K562 (cell line): ENCODE results near the gene PIGC. TPM values are rescaled to one million over a fixed set of nuclear protein-coding genes. Genes with fewer than 3 reads are reported as not detected.
A peak's percentile ranks its signal among the peaks of the same experiment; 100 is the strongest.

Experiments
- ARID1B ChIP-seq: fragments of 450-650 bp; IDR thresholded peaks from 2 replicates; pipeline ENCODE4 v1.6.1; 2016; ENCODE audit warnings: antibody characterized with exemption, mild to moderate bottlenecking, inconsistent platforms
- CREB3L1 ChIP-seq: fragments of 450-650 bp; IDR thresholded peaks from 2 replicates; pipeline ENCODE4 v1.6.1; 2014; ENCODE audit warnings: low read depth, mild to moderate bottlenecking, moderate library complexity, borderline replicate concordance
- ESRRB ChIP-seq: fragments of 250-450 bp; sonication (Bioruptor Pico); IDR thresholded peaks from 2 replicates; pipeline ENCODE4 v1.5.0; 2020; ENCODE audit warnings: mild to moderate bottlenecking, moderate library complexity, borderline replicate concordance
- GABPB1 ChIP-seq: sonication (generic); formaldehyde crosslinking; IDR thresholded peaks from 2 replicates; pipeline ENCODE4 v1.8.0; 2022; ENCODE audit warnings: mild to moderate bottlenecking, missing genetic modification reagents
- GTF2F1 ChIP-seq: IDR thresholded peaks from 2 replicates; pipeline ENCODE4 v1.6.1; 2011; ENCODE audit warnings: low read depth, low read length, improper control_type of control experiment
- GTF3C2 ChIP-seq: IDR thresholded peaks from 3 replicates; pipeline ENCODE4 v1.6.1; 2011; ENCODE audit warnings: borderline replicate concordance, mild to moderate bottlenecking, moderate library complexity; ENCODE audit not compliant: insufficient read length; ENCODE audit errors: extremely low read depth
- HDAC6 ChIP-seq: IDR thresholded peaks from 2 replicates; pipeline ENCODE4 v1.6.1; 2012; ENCODE audit warnings: low read depth, mild to moderate bottlenecking, control low read depth, inconsistent platforms, low read length, moderate library complexity
- HOXB6 ChIP-seq: fragments of 250-450 bp; sonication (Bioruptor Pico); IDR thresholded peaks from 2 replicates; pipeline ENCODE4 v1.5.1; 2022; ENCODE audit warnings: mild to moderate bottlenecking, borderline replicate concordance
- MXI1 ChIP-seq: IDR thresholded peaks from 2 replicates; pipeline ENCODE4 v1.6.1; 2011; ENCODE audit warnings: low read depth, mild to moderate bottlenecking, improper control_type of control experiment, low read length
- NEUROD1 ChIP-seq: fragments of 150-350 bp; IDR thresholded peaks from 2 replicates; pipeline ENCODE4 v1.6.1; 2014; ENCODE audit warnings: borderline replicate concordance, low read length, low read depth; ENCODE audit not compliant: partially characterized antibody
- PYGO2 ChIP-seq: fragments of 450-650 bp; IDR thresholded peaks from 2 replicates; pipeline ENCODE4 v1.6.1; 2016; ENCODE audit warnings: mild to moderate bottlenecking, missing genetic modification characterization, moderate library complexity, missing compliant biosample characterization
- RNF2 ChIP-seq: sonication (generic); IDR thresholded peaks from 2 replicates; pipeline ENCODE4 v1.6.1; 2016
- SOX6 ChIP-seq: fragments of 450-650 bp; IDR thresholded peaks from 2 replicates; pipeline ENCODE4 v1.6.1; 2014; ENCODE audit warnings: mild to moderate bottlenecking
- TFAP4 ChIP-seq: sonication (generic); formaldehyde crosslinking; IDR thresholded peaks from 2 replicates; pipeline ENCODE4 v1.8.0; 2022; ENCODE audit warnings: missing genetic modification reagents, mild to moderate bottlenecking, moderate library complexity, borderline replicate concordance
- TRIM25 ChIP-seq: fragments of 450-650 bp; IDR thresholded peaks from 2 replicates; pipeline ENCODE4 v1.7.0; 2016; ENCODE audit warnings: borderline replicate concordance
- ZKSCAN8 ChIP-seq: fragments of 200-800 bp; sonication (Bioruptor generic); IDR thresholded peaks from 2 replicates; pipeline ENCODE4 v1.6.1; 2016; ENCODE audit warnings: missing genetic modification characterization, missing compliant biosample characterization
- ZNF282 ChIP-seq: sonication (generic); formaldehyde crosslinking; IDR thresholded peaks from 2 replicates; pipeline ENCODE4 v1.8.1; 2023; ENCODE audit warnings: missing genetic modification reagents
- ZNF589 ChIP-seq: fragments of 200-800 bp; sonication (Bioruptor generic); IDR thresholded peaks from 2 replicates; pipeline ENCODE4 v1.6.1; 2016; ENCODE audit warnings: low read depth, missing genetic modification characterization, missing compliant biosample characterization
- ZNF639 ChIP-seq, 2 experiments: fragments of 200-800 bp in 1 of 2; sonication (Bioruptor generic) in 1 of 2; sonication (generic) in 1 of 2; formaldehyde crosslinking in 1 of 2; IDR thresholded peaks in 1 of 2; conservative IDR thresholded peaks in 1 of 2; 2 replicates each; pipeline versions ENCODE4 v1.5.0 to v1.6.1; 2016 to 2020; ENCODE audit warnings: missing compliant biosample characterization in 1 of 2, missing genetic modification characterization in 1 of 2, missing genetic modification reagents in 1 of 2
- polyA plus RNA-seq, 8 experiments: library from polyadenylated mRNA; depleted of rRNA in 4 of 8; stranded (reverse) in 5 of 8; unstranded in 3 of 8; fragments of >200 nt; fragmentation: Nextera tagmentation in 2 of 8; fragmentation: Illumina TruSeq in 1 of 8; extraction: Ambion mirVana in 2 of 8; extraction: Trizol in 1 of 8; gene quantifications; 2 replicates each; pipeline versions ENCODE4 v1.2.1 to v1.2.3, GENCODE V29; 2011 to 2014; ENCODE audit warnings: inconsistent platforms in 1 of 8, missing spikeins in 1 of 8
- total RNA-seq, 7 experiments: library from RNA; depleted of rRNA in 6 of 7; stranded (reverse); fragments of >200 nt in 6 of 7; fragmentation: Illumina TruSeq in 2 of 7; extraction: Trizol in 2 of 7; gene quantifications; 2 replicates each; pipeline versions ENCODE4 v1.2.1 to v1.2.3, GENCODE V29; 2011 to 2021; ENCODE audit warnings: low replicate concordance in 1 of 7

PIGC gene
- total and polyA plus RNA-seq, 9 of the 15 experiments (the other 6 are each of a cell fraction or from before 2014, with no cell fraction given) = 30.5 to 97.9 (median 54.7) TPM

- 0 out of 2 replicates have a peak, but pooled peaks have one; percentile 14 for TF ChIP-seq TFAP4 (CRISPR knock-in tag)
- no peak for TF ChIP-seq GTF2F1
- TF ChIP-seq ZKSCAN8 = peak; percentile 62; the same call in 1 of the 2 replicates
- TF ChIP-seq PYGO2 (tag) = no peak
- no peak for TF ChIP-seq TRIM25
- TF ChIP-seq ZNF282 = no peak
- no peak for TF ChIP-seq CREB3L1
- 0 out of 2 replicates have a peak, but pooled peaks have one; percentile 22 for TF ChIP-seq ZNF589
- no peak for TF ChIP-seq ESRRB (CRISPR knock-in tag)
- peak; percentile 34; the same call in 1 of the 2 replicates for TF ChIP-seq RNF2
- TF ChIP-seq NEUROD1 = peak; percentile 53
- no peak for TF ChIP-seq HOXB6 (CRISPR knock-in tag)
- TF ChIP-seq GTF3C2 = no peak
- TF ChIP-seq ZNF639 (CRISPR knock-in tag; conservative IDR thresholded peaks at IDR 0.05 in 1 of 2, IDR thresholded peaks at IDR 0.05 in 1 of 2) = peak in 1 of 2 experiments; percentile 62; a peak in 1 of 4 replicates
- peak; percentile 74 for TF ChIP-seq SOX6
- no peak for TF ChIP-seq HDAC6
- no peak for TF ChIP-seq MXI1
- TF ChIP-seq GABPB1 (CRISPR knock-in tag) = no peak
- TF ChIP-seq ARID1B = peak; percentile 93
These were observed 1.5 kb downstream of the PIGC start (continued) for GRCh38 chr1:172442404-172442803.
